ENCODE results near the gene NDUFAF8. TPM values are rescaled to one million over a fixed set of nuclear protein-coding genes. Genes with fewer than 3 reads are reported as not detected.

Gene NDUFAF8
- total RNA-seq, 4 donors from 2014 or later = 1.8 to 31.9 (median 6.7) TPM

- Histone ChIP-seq H3K36me3 (no peaks in the 10 kb centered on the region), H3K4me1 (no peaks in the 10 kb centered on the region), H3K4me3 (no peak overlapping the region), H3K27ac (no peak overlapping the region), H3K9me3 (no peaks in the 10 kb centered on the region), H3K27me3 (no peaks in the 10 kb centered on the region)
- intact Hi-C loops (cut with DNase I; ENCODE audit: low total_unique reads) = no loop called here
- DNase-seq = no peak
- no peak for TF ChIP-seq POLR2A (IDR thresholded peaks at IDR 0.05)
- TF ChIP-seq, protein P1, sequence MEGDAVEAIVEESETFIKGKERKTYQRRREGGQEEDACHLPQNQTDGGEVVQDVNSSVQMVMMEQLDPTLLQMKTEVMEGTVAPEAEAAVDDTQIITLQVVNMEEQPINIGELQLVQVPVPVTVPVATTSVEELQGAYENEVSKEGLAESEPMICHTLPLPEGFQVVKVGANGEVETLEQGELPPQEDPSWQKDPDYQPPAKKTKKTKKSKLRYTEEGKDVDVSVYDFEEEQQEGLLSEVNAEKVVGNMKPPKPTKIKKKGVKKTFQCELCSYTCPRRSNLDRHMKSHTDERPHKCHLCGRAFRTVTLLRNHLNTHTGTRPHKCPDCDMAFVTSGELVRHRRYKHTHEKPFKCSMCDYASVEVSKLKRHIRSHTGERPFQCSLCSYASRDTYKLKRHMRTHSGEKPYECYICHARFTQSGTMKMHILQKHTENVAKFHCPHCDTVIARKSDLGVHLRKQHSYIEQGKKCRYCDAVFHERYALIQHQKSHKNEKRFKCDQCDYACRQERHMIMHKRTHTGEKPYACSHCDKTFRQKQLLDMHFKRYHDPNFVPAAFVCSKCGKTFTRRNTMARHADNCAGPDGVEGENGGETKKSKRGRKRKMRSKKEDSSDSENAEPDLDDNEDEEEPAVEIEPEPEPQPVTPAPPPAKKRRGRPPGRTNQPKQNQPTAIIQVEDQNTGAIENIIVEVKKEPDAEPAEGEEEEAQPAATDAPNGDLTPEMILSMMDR (IDR thresholded peaks at IDR 0.05) = no peak
Measured at GRCh38 chr17:81265576-81265975, 26.5 kb downstream of the NDUFAF8 start.

- intact Hi-C loops (cut with DNase I; ENCODE audit: low total_unique reads) = no loop called here
- TF ChIP-seq POLR2A (IDR thresholded peaks at IDR 0.05) = no peak
- TF ChIP-seq, protein P1 (IDR thresholded peaks at IDR 0.05) = no peak
- Histone ChIP-seq H3K4me1 (no peaks in the 10 kb centered on the region), H3K27me3 (no peaks in the 10 kb centered on the region), H3K36me3 (no peaks in the 10 kb centered on the region), H3K9me3 (no peaks in the 10 kb centered on the region), H3K4me3 (no peak overlapping the region), H3K27ac (no peak overlapping the region)
- DNase-seq = no peak
Measured at GRCh38 chr17:81267390-81268067, 28.4 kb downstream of the NDUFAF8 start.

GRCh38 chr17:81270279-81270678 lies 31.2 kb downstream of the NDUFAF8 start:
- no peak overlapping the region for H3K27ac ChIP-seq
- H3K36me3 ChIP-seq = no peaks in the 10 kb centered on the region
- H3K4me1 ChIP-seq = no peaks in the 10 kb centered on the region
- no peaks in the 10 kb centered on the region for H3K9me3 ChIP-seq
- no peak for DNase-seq
- H3K27me3 ChIP-seq = no peaks in the 10 kb centered on the region
- H3K4me3 ChIP-seq = no peak overlapping the region
- TF ChIP-seq, protein P1 (IDR thresholded peaks at IDR 0.05) = no peak
- TF ChIP-seq POLR2A (IDR thresholded peaks at IDR 0.05) = no peak
- intact Hi-C loops (cut with DNase I; ENCODE audit: low total_unique reads) = no loop called here

GRCh38 chr17:81271226-81271625 lies 32.1 kb downstream of the NDUFAF8 start:
- no peak for TF ChIP-seq POLR2A (IDR thresholded peaks at IDR 0.05)
- TF ChIP-seq, protein P1 (IDR thresholded peaks at IDR 0.05) = no peak
- no peak for DNase-seq
- no peaks in the 10 kb centered on the region for H3K4me1 ChIP-seq
- no peak overlapping the region for H3K27ac ChIP-seq
- H3K9me3 ChIP-seq = no peaks in the 10 kb centered on the region
- no peaks in the 10 kb centered on the region for H3K27me3 ChIP-seq
- intact Hi-C loops (cut with DNase I; ENCODE audit: low total_unique reads) = no loop called here
- no peak overlapping the region for H3K4me3 ChIP-seq
- no peaks in the 10 kb centered on the region for H3K36me3 ChIP-seq

DNA sequence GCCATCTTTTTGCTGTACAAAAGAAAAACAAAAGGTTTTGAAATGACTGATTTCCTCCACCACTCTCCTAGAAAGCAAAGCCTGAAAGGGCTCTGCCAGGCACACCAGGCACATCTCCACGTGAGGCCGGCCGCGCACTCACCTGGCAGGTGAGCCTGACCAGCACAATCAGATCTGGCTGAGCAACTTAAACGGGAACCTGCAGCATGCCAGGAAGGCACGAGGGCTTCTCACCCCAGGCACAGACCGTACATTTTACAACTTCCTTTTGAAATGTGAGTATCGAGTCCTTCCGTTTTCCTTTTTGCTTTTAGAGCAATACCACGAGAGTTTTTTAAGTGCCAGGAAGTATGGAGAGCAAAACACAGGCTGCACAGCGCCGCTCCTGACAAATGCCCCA lies 33.5 kb downstream of the NDUFAF8 start:
- Histone ChIP-seq H3K27me3 (no peaks in the 10 kb centered on the region), H3K4me3 (no peak overlapping the region), H3K4me1 (no peaks in the 10 kb centered on the region), H3K27ac (no peak overlapping the region), H3K36me3 (no peaks in the 10 kb centered on the region), H3K9me3 (no peaks in the 10 kb centered on the region)
- no peak for TF ChIP-seq POLR2A (IDR thresholded peaks at IDR 0.05)
- TF ChIP-seq, protein P1 (IDR thresholded peaks at IDR 0.05) = no peak
- intact Hi-C loops (cut with DNase I; ENCODE audit: low total_unique reads) = no loop called here
- DNase-seq = no peak

Data from uterus (tissue), 4 donors.